Dendritic cell treated with granulocyte-macrophage colony-stimulating factor and Interleukin-4, amounts not matched to agents 40 ng/mL and 50 ng/mL, for 4 days (primary cell): ENCODE data around the gene GPR17.

Experiments
- H3K27ac Mint-ChIP-seq: one replicate; pipeline ENCODE4 v1.8.0; 2022; ENCODE audit warnings: mild to moderate bottlenecking, mixed read lengths
- H3K27me3 Mint-ChIP-seq: one replicate; pipeline ENCODE4 v1.8.0; 2022; ENCODE audit warnings: mild to moderate bottlenecking, mixed read lengths
- H3K36me3 Mint-ChIP-seq: one replicate; pipeline ENCODE4 v1.8.0; 2022; ENCODE audit warnings: low read depth, mixed read lengths
- H3K4me1 Mint-ChIP-seq: one replicate; pipeline ENCODE4 v1.8.0; 2022; ENCODE audit warnings: low read depth, mixed read lengths
- H3K4me3 Mint-ChIP-seq: one replicate; pipeline ENCODE4 v1.8.0; 2022; ENCODE audit warnings: mild to moderate bottlenecking, moderate library complexity, mixed read lengths
- H3K9me3 Mint-ChIP-seq: one replicate; pipeline ENCODE4 v1.8.0; 2022; ENCODE audit warnings: mixed read lengths
- intact Hi-C: fragments of 100-400 bp; cut with micrococcal nuclease; formaldehyde crosslinking; loops from one replicate; pipeline ENCODE4 v1.15.0; 2022

GPR17 gene

GRCh38 chr2:127665267-127665893, 19.4 kb downstream of the GPR17 start:
- Mint-ChIP-seq H3K9me3 (no peaks in the 10 kb centered on the region), H3K27ac (no peak overlapping the region), H3K36me3 (no peaks in the 10 kb centered on the region), H3K27me3 (peaks cover 68% of the 10 kb centered on the region), H3K4me1 (peaks cover 22% of the 10 kb centered on the region), H3K4me3 (no peak overlapping the region)
- intact Hi-C loops, result no loop called here

GRCh38 chr2:127669056-127669455, 23.1 kb downstream of the GPR17 start:
- Mint-ChIP-seq H3K4me3 (no peak overlapping the region), H3K27ac (no peak overlapping the region), H3K4me1 (peaks cover 20% of the 10 kb centered on the region), H3K9me3 (no peaks in the 10 kb centered on the region), H3K27me3 (peaks cover 85% of the 10 kb centered on the region), H3K36me3 (no peaks in the 10 kb centered on the region)
- intact Hi-C loops, result no loop called here

GRCh38 chr2:127670055-127670956, 24.4 kb downstream of the GPR17 start:
- Mint-ChIP-seq H3K4me1 (peaks cover 26% of the 10 kb centered on the region), H3K36me3 (no peaks in the 10 kb centered on the region), H3K27me3 (peaks cover 82% of the 10 kb centered on the region), H3K4me3 (no peak overlapping the region), H3K9me3 (no peaks in the 10 kb centered on the region), H3K27ac (no peak overlapping the region)
- intact Hi-C loops, result no loop called here

- Mint-ChIP-seq H3K27ac (no peak overlapping the region), H3K27me3 (peaks cover 82% of the 10 kb centered on the region), H3K4me3 (no peak overlapping the region), H3K36me3 (no peaks in the 10 kb centered on the region), H3K4me1 (peaks cover 26% of the 10 kb centered on the region), H3K9me3 (no peaks in the 10 kb centered on the region)
- intact Hi-C loops, result no loop called here
These were observed 25.0 kb downstream of the GPR17 start for GRCh38 chr2:127670957-127671290.

GRCh38 chr2:127671557-127672302, 25.8 kb downstream of the GPR17 start:
- peak overlapping the region; percentile 16 for H3K27ac Mint-ChIP-seq
- no peak overlapping the region for H3K4me3 Mint-ChIP-seq
- H3K27me3 Mint-ChIP-seq, result peaks cover 81% of the 10 kb centered on the region

GRCh38 chr2:127672341-127673224, 26.6 kb downstream of the GPR17 start:
- peaks cover 82% of the 10 kb centered on the region for H3K27me3 Mint-ChIP-seq
- no peaks in the 10 kb centered on the region for H3K36me3 Mint-ChIP-seq
- peaks cover 26% of the 10 kb centered on the region for H3K4me1 Mint-ChIP-seq
- no peaks in the 10 kb centered on the region for H3K9me3 Mint-ChIP-seq
- intact Hi-C loops, result loop anchor here (2.0 kb wide), 1 partner anchor 28 kb away; the partner anchor contains the start of gene SFT2D3
- H3K27ac Mint-ChIP-seq, result peak overlapping the region; percentile 16
- peak overlapping the region; percentile 19 for H3K4me3 Mint-ChIP-seq

More at GRCh38 chr2:127671557-127672302, 25.8 kb downstream of the GPR17 start:
- no peaks in the 10 kb centered on the region for H3K9me3 Mint-ChIP-seq
- H3K36me3 Mint-ChIP-seq, result no peaks in the 10 kb centered on the region
- H3K4me1 Mint-ChIP-seq, result peaks cover 26% of the 10 kb centered on the region
- intact Hi-C loops, result loop anchor here (2.0 kb wide), 1 partner anchor 29 kb away; the partner anchor contains the start of gene SFT2D3

- H3K4me3 Mint-ChIP-seq, result peak overlapping the region; percentile 76
- no peaks in the 10 kb centered on the region for H3K36me3 Mint-ChIP-seq
- H3K4me1 Mint-ChIP-seq, result peaks cover 26% of the 10 kb centered on the region
- no peaks in the 10 kb centered on the region for H3K9me3 Mint-ChIP-seq
- peak overlapping the region; percentile 57 for H3K27ac Mint-ChIP-seq
- intact Hi-C loops, result loop anchor here (2.0 kb wide), 1 partner anchor 27 kb away; the partner anchor contains the start of gene SFT2D3
- peaks cover 89% of the 10 kb centered on the region for H3K27me3 Mint-ChIP-seq
These were observed 27.5 kb downstream of the GPR17 start for GRCh38 chr2:127673291-127674069.

- Mint-ChIP-seq H3K36me3 (no peaks in the 10 kb centered on the region), H3K27me3 (peaks cover 90% of the 10 kb centered on the region), H3K4me3 (peak overlapping the region; percentile 76), H3K4me1 (peaks cover 26% of the 10 kb centered on the region), H3K9me3 (no peaks in the 10 kb centered on the region), H3K27ac (peak overlapping the region; percentile 57)
- intact Hi-C loops, result no loop called here
These were observed 28.6 kb downstream of the GPR17 start for GRCh38 chr2:127674241-127675209.

GRCh38 chr2:127675331-127676261, 29.6 kb downstream of the GPR17 start, which contains the start of gene LIMS2:
Gene LIMS2, minus strand, starts transcription at chr2:127675530. Its CDS starts 506 bp downstream, at chr2:127675024.
- peak within 1 kb of the TSS; percentile 76 for H3K4me3 Mint-ChIP-seq
- H3K27ac Mint-ChIP-seq, result peak within 1 kb of the TSS; percentile 57
- no peaks in the 10 kb centered on the region for H3K9me3 Mint-ChIP-seq
- H3K27me3 Mint-ChIP-seq, result peaks cover 86% of the 10 kb centered on the region
- peaks cover 26% of the 10 kb centered on the region for H3K4me1 Mint-ChIP-seq
- intact Hi-C loops, result no loop called here
- no peaks in the 10 kb centered on the region for H3K36me3 Mint-ChIP-seq

GRCh38 chr2:127676906-127677305, 31.0 kb downstream of the GPR17 start:
- H3K9me3 Mint-ChIP-seq, result no peaks in the 10 kb centered on the region
- H3K27me3 Mint-ChIP-seq, result peaks cover 83% of the 10 kb centered on the region
- no peak overlapping the region for H3K4me3 Mint-ChIP-seq
- intact Hi-C loops, result no loop called here
- peaks cover 32% of the 10 kb centered on the region for H3K4me1 Mint-ChIP-seq
- no peak overlapping the region for H3K27ac Mint-ChIP-seq
- no peaks in the 10 kb centered on the region for H3K36me3 Mint-ChIP-seq

GRCh38 chr2:127678531-127678930, 32.6 kb downstream of the GPR17 start:
- Mint-ChIP-seq H3K36me3 (no peaks in the 10 kb centered on the region), H3K9me3 (no peaks in the 10 kb centered on the region), H3K27me3 (peaks cover 72% of the 10 kb centered on the region), H3K4me3 (no peak overlapping the region), H3K27ac (no peak overlapping the region), H3K4me1 (peaks cover 16% of the 10 kb centered on the region)
- intact Hi-C loops, result no loop called here
